T-helper 2 cell (primary cell): Measurements from ENCODE around the gene TUBA8.
"Not testable (repeated sequence)": the region's sequence is repeated elsewhere in the genome, so short reads cannot be mapped to it uniquely, and the experiment has no call there.

Source experiments
- DNase-seq, 5 experiments: peaks; one replicate each; pipeline versions ENCODE4 v3.0.0 to v3.0.0-alpha.2; 2012 to 2022

Gene TUBA8

GRCh38 chr22:18130699-18131429, 20.3 kb downstream of the TUBA8 start:
- DNase-seq, result no peak

- DNase-seq, result no peak
Observed at GRCh38 chr22:18133452-18133851, 22.8 kb downstream of the TUBA8 start.

DNA sequence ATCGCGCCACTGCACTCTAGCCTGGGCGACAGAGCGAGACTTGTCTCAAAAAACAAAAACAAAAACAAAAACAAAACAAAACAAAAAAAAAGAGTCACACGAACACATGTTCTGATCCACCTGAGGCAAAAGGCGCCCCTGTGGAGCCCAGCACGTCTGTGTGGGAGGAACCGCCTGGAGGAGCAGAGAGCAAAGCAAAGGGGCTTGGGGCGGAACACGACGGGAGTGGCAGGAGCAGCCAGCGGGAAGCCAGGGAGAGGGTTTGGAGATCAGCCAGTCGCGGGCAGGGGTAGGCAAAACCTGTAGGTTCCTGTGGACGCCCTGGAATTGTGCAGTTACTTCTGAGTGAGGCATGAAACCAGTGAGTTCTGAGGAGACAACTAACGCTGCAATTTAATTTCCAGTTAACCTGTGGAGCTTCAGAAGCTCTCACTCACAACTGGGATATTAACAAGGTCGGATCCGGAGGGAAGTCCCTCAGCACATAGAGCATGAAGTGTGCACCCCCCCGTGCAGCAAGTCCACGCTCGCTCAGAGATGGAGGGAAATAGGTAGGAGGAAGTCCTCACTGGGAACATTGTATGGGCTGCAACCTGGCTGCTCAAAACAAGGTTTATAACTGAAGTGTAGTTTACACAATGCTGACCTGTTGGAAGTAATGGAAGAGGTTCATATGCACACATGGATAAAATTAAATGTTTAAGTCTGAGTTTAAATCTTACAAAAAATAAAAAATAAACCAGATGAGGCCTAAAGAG, 26.1 kb downstream of the TUBA8 start:
- DNase-seq, result no peak

DNA sequence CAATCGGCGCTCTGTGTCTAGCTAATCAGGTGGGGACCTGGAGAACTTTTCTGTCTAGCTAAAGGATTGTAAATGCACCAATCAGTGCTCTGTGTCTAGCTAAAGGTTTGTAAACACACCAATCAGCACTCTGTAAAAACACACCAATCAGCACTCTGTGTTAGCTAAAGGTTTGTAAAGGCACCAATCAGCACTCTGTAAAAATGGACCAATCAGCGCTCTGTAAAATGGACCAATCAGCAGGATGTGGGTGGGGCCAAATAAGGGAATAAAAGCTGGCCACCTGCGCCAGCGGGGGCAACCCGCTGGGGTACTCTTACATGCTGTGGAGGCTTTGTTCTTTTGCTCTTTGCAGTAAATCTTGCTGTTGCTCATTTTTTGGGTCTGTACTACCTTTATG, 30.4 kb downstream of the TUBA8 start:
- DNase-seq, result not testable (repeated sequence)

- no peak for DNase-seq
Observed at GRCh38 chr22:18144105-18144504, 33.5 kb downstream of the TUBA8 start.

DNA sequence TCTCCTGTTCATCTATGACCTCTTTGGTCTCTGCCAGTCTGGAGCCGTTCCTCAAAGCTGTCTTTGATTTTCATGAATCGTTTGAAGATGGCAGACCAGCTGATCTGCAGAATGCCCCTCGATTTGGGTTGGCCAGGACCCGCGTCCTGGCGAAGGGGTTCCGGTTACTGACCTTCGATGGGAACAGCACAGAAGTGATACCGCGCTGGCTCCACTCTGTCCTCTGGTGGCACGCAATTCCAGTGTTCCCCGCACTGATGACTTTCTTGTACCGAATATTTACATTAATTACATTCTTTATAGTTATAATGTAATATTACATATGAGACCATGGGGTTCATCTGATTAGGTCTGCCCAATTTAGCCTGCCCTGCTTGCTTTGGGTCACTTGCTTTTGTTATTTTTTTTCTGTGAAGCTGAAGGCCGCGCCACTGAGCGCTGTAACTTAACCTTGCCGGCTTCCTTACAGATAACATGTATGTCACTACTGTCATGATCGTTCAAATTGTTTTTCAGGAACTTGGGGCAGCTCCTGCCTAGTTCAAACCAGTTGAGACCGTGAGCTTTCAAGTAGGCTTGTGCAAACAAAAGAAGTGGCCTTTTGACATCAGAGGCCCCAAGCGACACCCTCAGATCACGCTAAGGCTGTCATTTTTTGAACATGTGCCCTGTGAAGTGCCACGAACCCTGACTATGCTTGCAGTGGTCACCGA, 35.2 kb downstream of the TUBA8 start:
- no peak for DNase-seq

DNA sequence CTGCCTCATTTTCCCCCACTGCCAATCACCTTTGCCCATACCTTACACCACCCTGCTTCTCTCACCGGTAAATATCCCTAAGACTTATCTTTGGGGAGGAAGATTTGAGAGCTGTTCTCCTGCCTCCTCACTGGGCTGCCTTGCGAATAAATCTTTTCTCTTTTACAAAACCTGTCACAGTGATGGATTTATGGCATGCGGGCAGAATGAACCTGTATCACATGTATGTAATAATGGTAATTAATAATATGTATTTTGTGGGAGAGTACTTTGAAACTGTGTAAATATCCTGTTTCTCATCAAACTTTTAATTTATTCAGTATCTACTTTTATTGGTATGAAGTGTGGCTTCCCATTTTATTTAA, 35.8 kb downstream of the TUBA8 start:
- no peak for DNase-seq

DNA sequence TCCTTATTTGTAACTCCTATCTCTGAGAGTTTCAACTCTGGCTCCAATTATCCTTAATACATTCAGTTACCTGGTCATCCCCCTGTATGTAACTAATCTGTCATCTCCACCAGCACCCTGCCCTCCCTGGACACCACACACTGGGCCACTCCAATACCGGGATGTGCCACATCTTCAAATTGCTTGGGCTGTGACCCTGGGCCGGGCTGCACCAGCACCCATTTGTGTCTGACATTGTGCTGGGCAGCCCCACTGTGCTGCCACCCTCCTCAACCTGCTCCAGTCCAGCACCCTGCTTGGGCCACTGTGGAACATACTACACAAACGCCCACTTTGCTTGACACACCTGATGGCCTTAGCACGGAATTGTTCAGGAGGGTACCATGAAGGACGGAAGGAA, 37.2 kb downstream of the TUBA8 start:
- no peak for DNase-seq

DNA sequence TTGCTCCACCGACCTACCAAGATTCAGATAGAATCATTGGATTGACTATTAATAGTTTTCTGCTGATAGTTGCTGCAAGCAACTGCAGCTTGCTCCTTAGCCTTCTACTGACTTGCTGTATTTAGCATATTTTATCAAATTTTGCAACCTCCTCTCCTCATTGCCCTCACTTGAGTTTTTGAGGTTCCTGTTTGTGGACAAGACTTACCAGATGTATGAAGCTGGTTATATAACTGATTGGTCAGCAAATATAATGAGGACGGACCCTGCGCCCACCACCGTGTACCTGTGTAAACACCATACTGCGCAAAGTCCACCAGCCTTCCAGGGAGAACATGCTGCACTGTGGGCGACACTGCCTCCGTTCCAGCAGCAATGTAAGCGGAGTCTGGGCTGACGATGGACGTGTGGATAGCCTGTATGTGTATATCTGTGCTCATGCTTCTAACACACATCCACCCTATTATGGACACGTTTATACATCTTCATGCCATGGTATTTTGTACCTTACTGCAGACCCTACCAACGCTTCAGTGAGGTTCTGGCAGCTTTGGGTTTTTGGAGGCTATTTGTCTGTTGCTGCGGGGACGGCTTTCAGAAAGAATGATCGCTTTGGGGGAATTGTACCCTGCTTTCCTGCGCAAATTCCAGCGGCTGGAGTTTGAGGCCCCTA, 37.8 kb downstream of the TUBA8 start:
- no peak for DNase-seq

GRCh38 chr22:18152519-18152918, 41.9 kb downstream of the TUBA8 start:
- peak in 1 of 5 experiments; percentile 9 for DNase-seq

GRCh38 chr22:18154821-18155390, 44.3 kb downstream of the TUBA8 start:
- DNase-seq, result no peak

- DNase-seq, result not testable (repeated sequence)
Observed at GRCh38 chr22:18155546-18155945, 44.9 kb downstream of the TUBA8 start.

DNA sequence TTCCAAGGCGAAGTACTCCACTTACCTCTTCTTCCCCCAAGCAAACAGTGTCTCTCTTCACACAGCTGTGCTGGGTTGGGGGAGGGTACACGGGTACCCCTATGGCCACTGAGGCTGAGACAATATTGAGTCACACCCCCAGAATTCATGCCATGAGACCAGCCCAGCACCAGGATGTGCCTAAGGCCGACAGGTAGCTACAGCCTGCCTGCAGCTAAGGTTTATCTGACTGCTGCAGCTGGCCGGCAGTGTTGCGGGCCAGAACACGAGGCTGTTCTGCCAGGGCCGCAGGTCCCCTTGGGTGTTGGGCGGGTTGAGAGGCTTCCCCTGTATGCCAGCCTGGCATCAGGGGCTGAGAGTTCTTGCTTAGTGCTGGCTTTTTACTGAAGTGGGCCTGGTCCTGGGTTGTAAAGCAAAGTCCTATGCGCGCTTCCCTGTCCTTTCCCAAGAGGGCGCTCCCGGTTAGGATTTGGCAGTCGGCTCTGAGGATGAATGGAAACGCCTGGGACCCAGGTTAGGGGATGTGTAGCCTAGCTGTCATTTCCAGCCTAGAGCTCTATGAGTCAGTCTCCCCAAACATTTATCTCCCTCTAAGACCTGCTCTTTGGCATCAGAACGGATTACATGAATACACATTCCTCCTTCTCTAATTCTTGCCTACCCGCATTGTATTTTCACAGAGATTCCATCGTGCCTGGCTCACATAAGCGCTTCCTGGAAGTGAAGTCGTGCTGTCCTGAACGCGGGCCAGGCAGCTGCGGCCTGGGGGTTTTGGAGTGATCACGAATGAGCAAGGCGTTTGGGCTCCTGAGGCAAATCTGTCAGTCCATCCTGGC, 46.5 kb downstream of the TUBA8 start:
- peak in 3 of 5 experiments; percentile 30 to 61 (median 38) for DNase-seq

DNA sequence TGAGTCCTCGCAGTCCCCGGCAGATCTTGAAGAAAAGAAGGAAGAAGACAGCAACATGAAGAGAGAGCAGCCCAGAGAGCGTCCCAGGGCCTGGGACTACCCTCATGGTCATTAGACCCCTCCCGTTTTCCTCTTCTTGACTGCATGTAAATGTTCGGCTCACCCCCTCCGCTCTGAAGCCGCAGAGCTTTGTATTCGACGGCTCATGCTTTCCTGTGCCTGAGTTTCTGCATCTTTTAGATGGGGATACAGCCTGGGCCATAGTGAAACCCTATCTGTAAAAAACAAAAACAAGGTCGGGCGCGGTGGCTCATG, 47.1 kb downstream of the TUBA8 start:
- DNase-seq, result no peak

DNA sequence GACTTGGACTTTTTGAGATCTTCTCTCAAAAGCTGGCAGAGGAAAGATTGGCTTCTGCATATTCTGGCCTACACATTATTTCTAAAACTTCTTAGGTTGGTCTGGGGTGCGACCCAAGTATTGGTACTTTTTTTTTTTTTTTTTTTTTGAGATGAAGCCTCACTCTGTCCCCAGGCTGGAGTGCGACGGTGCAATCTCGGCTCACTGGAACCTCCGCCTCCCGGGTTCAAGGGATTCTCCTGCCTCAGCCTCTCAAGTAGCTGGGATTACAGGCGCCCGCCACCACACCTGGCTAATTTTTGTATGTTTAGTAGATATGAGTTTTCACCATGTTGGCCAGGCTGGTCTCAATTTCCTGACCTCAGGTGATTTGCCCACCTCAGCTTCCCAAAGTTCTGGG, 50.0 kb downstream of the TUBA8 start:
- DNase-seq, result not testable (repeated sequence)

- peak in 1 of 5 experiments; percentile 23 for DNase-seq
Observed at GRCh38 chr22:18163843-18164242, 53.2 kb downstream of the TUBA8 start.

DNA sequence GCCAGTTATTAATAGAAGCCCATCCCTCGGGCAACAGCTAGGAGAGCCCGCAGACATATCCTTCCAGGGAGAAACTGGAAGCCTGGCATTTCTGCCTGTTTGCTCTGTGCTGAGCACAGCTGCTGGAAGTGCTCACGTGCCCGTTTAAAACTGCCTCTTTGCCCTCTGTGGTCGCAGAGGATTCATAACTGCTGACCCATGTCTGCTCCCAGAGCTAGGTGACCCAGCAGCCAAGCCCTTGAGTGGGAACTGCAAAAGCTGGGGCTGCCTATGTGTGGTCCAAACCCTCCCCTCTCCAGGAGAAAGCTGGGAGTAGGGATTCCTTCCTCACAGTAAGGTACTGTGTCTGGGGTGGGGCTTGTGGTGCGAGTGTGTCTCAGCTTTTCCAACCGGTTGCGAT, 54.0 kb downstream of the TUBA8 start:
- not testable (repeated sequence) for DNase-seq

GRCh38 chr22:18165356-18165755, 54.7 kb downstream of the TUBA8 start:
- not testable (repeated sequence) for DNase-seq

- DNase-seq, result not testable (repeated sequence)
Observed at GRCh38 chr22:18170284-18170683, 59.7 kb downstream of the TUBA8 start.

GRCh38 chr22:18172203-18172602, 61.6 kb downstream of the TUBA8 start:
- DNase-seq, result not testable (repeated sequence)

GRCh38 chr22:18172776-18173175, 62.2 kb downstream of the TUBA8 start:
- not testable (repeated sequence) for DNase-seq

- DNase-seq, result not testable (repeated sequence)
Observed at GRCh38 chr22:18173441-18173840, 62.8 kb downstream of the TUBA8 start.
